ENCODE results near the gene PARD3B. TPM values are rescaled to one million over a fixed set of nuclear protein-coding genes. Genes with fewer than 3 reads are reported as not detected.

Gene PARD3B
- total RNA-seq, 1 donor from 2014 or later = 1.6 TPM

DNA sequence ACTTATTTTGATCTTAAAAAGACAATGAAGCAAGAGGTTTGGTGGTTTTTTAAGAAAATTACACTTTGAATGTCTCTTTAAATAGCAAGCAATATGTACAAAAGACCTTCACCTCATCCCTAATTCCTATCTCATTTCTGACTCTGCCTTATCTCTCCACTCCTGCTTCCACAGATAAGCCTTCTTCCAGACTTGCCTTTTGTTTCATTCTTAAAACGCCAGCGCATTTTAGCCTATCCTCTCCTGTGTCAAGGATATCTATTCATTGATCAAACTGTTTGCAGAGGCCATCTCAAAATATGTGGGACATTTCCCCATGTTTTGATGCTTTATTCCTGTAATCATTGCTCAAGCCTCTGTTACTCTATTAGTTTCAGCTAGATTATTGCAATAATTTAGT lies 562.5 kb downstream of the PARD3B start:
- H3K27me3 ChIP-seq (ENCODE audit: control insufficient read depth, insufficient read depth, low read length) = no peaks in the 10 kb centered on the region
- no peak overlapping the region for H3K4me3 ChIP-seq (ENCODE audit: low read depth, low read length)
- DNase-seq (ENCODE audit: low read depth) (no peak), FAIRE-seq (no peak)
- TF ChIP-seq, protein P1, sequence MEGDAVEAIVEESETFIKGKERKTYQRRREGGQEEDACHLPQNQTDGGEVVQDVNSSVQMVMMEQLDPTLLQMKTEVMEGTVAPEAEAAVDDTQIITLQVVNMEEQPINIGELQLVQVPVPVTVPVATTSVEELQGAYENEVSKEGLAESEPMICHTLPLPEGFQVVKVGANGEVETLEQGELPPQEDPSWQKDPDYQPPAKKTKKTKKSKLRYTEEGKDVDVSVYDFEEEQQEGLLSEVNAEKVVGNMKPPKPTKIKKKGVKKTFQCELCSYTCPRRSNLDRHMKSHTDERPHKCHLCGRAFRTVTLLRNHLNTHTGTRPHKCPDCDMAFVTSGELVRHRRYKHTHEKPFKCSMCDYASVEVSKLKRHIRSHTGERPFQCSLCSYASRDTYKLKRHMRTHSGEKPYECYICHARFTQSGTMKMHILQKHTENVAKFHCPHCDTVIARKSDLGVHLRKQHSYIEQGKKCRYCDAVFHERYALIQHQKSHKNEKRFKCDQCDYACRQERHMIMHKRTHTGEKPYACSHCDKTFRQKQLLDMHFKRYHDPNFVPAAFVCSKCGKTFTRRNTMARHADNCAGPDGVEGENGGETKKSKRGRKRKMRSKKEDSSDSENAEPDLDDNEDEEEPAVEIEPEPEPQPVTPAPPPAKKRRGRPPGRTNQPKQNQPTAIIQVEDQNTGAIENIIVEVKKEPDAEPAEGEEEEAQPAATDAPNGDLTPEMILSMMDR (IDR thresholded peaks at IDR 0.05; ENCODE audit: insufficient read depth, low read length, severe bottlenecking) = no peak
- no peaks in the 10 kb centered on the region for H3K36me3 ChIP-seq (ENCODE audit: control insufficient read depth, insufficient read depth, low read length)

DNA sequence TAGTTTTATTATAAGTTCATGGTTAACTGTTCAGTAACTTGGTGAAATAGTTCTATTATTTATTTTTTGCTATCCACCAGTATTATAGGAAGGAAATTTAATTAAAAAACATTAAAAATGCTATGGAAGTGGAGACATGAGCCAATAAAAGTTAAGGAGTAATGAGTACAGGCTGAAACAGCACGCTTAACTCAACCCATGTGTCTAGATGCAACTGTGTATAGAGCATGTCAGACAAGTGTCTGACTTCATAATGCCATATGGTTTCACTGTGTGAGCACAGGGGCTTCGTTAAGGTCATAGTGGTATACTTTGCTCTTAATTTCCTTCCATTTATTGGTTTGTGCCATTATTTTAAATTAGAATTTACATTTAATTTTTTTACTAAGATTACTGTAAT lies 570.2 kb downstream of the PARD3B start:
- no peak for FAIRE-seq
- TF ChIP-seq, protein P1 (IDR thresholded peaks at IDR 0.05; ENCODE audit: insufficient read depth, low read length, severe bottlenecking) = no peak

GRCh38 chr2:205117125-205117524 lies 571.9 kb downstream of the PARD3B start:
- no peak for DNase-seq (ENCODE audit: low read depth)
- FAIRE-seq = no peak
- TF ChIP-seq, protein P1 (IDR thresholded peaks at IDR 0.05; ENCODE audit: insufficient read depth, low read length, severe bottlenecking) = no peak
- H3K4me3 ChIP-seq (ENCODE audit: low read depth, low read length) = no peak overlapping the region
- H3K27me3 ChIP-seq (ENCODE audit: control insufficient read depth, insufficient read depth, low read length) = no peaks in the 10 kb centered on the region
- H3K36me3 ChIP-seq (ENCODE audit: control insufficient read depth, insufficient read depth, low read length) = no peaks in the 10 kb centered on the region

More for the DNA sequence above, 570.2 kb downstream of the PARD3B start:
- no peaks in the 10 kb centered on the region for H3K27me3 ChIP-seq (ENCODE audit: control insufficient read depth, insufficient read depth, low read length)
- DNase-seq (ENCODE audit: low read depth) = no peak
- no peak overlapping the region for H3K4me3 ChIP-seq (ENCODE audit: low read depth, low read length)
- no peaks in the 10 kb centered on the region for H3K36me3 ChIP-seq (ENCODE audit: control insufficient read depth, insufficient read depth, low read length)

DNA sequence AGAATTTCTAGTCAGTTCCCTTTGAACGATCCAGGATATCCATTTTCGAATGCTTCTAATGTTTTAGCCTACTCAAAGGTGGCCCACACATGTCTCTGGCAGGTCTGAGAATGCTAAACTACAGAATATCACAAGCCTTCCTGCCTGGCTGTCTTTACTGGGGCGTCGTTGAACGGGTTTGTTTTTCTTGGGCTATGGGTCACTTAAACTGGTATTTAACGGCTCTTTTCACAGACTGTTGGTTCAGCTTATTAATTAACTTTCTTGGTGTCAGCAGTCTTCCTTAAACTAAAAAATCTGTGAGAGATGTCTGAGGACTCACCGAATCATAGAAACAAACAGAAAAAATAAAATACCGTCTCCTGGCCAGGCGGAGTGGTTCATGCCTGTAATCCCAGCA lies 573.9 kb downstream of the PARD3B start:
- FAIRE-seq (no peak), DNase-seq (ENCODE audit: low read depth) (no peak)

DNA sequence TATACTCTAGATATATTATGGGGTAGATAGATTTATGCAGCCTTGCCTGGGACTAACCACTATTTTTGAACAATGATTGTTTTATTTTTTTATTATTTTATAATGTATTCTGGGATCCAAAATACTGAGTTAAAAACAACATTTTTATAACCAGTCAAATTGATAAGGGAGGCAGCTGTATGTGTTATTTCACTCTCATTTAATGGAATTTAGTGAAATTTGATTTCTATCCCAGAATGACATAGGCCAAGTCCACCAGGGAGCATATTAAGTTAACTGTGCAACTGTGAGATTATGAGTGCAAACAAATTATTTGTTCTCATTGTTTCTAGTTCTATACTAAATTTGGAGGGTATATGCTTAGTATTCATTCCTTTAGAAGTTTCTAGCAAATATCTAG lies 583.5 kb downstream of the PARD3B start:
- no peak for FAIRE-seq
- TF ChIP-seq, protein P1 (IDR thresholded peaks at IDR 0.05; ENCODE audit: insufficient read depth, low read length, severe bottlenecking) = no peak
- Histone ChIP-seq H3K36me3 (ENCODE audit: control insufficient read depth, insufficient read depth, low read length) (no peaks in the 10 kb centered on the region), H3K27me3 (ENCODE audit: control insufficient read depth, insufficient read depth, low read length) (no peaks in the 10 kb centered on the region), H3K4me3 (ENCODE audit: low read depth, low read length) (no peak overlapping the region)
- no peak for DNase-seq (ENCODE audit: low read depth)

More for the DNA sequence above, 573.9 kb downstream of the PARD3B start:
- Histone ChIP-seq H3K36me3 (ENCODE audit: control insufficient read depth, insufficient read depth, low read length) (no peaks in the 10 kb centered on the region), H3K27me3 (ENCODE audit: control insufficient read depth, insufficient read depth, low read length) (no peaks in the 10 kb centered on the region), H3K4me3 (ENCODE audit: low read depth, low read length) (no peak overlapping the region)
- TF ChIP-seq, protein P1 (IDR thresholded peaks at IDR 0.05; ENCODE audit: insufficient read depth, low read length, severe bottlenecking) = no peak

DNA sequence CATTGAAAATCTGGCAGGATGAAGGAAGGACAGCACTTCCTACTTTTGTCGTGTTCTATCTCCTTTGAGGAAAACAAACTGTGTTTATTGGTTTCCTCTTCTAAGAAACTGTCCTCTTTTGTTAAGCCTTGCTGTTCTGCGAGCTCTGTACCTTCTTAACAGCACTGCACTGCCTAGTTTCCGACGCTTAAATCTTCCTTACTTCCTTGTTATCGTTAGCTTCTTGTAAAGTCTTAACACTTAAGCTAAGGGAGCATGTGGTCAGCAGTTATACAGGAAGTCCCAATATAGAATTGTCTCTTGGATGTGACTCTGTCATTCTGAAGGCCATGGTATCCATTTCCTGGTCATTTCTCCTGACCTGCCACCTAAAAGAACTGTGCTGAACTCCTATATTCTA lies 584.3 kb downstream of the PARD3B start:
- TF ChIP-seq, protein P1 (IDR thresholded peaks at IDR 0.05; ENCODE audit: insufficient read depth, low read length, severe bottlenecking) = no peak
- FAIRE-seq (no peak), DNase-seq (ENCODE audit: low read depth) (no peak)
- Histone ChIP-seq H3K27me3 (ENCODE audit: control insufficient read depth, insufficient read depth, low read length) (no peaks in the 10 kb centered on the region), H3K36me3 (ENCODE audit: control insufficient read depth, insufficient read depth, low read length) (no peaks in the 10 kb centered on the region), H3K4me3 (ENCODE audit: low read depth, low read length) (no peak overlapping the region)

Measured in bronchial epithelial cell (primary cell).